Measurements from ENCODE around the gene OR1G1.
"Not testable (repeated sequence)": the region's sequence is repeated elsewhere in the genome, so short reads cannot be mapped to it uniquely, and the experiment has no call there.

The OR1G1 gene

DNA sequence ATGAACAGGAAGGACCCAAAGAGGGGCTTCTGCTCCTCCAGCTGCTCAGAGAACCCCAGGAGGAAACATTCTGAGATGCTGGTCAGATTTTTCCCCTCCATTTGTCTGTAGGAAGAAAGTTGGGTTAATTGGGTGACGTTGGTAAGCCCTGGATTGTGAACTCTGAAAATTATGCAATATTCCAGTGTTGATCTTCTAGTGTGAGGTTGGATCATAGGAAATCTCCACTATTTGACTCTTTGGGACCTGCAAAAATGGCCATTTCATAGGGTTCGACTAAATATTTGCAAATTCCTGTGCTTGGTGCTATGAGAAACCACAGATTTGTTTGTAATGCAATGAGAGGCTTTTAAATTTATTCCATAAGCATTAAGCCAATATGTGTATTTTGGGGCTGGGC is at the start of gene OR1G1:
Gene OR1G1, minus strand, starts transcription at position 101 of the 400 bp plus-strand sequence. Its CDS starts 0 bp downstream, at position 101.
- in situ Hi-C loops (cut with MboI; ENCODE audit: low sequenced_read_pairs): no loop called here

DNA sequence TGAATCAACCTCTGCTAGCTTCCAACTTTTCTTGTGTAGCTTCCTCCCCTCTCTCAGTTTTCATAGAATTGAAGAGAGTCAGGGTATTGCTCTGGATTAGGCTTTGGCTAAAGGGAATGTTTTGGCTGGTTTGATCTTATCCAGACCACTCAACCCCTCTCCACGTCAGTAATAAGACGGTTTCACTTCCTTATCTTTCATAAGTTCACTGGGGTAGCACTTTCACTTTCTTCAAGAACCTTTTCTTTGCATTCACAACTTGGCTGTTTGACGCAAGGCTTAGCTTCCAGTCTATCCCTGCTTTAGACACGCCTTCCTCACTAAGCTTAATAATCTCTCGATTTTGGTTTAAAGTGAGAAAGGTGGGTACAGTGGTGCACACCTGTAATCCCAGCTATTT is 40.2 kb upstream of the OR1G1 start:
- in situ Hi-C loops (cut with MboI; ENCODE audit: low sequenced_read_pairs): no loop called here

DNA sequence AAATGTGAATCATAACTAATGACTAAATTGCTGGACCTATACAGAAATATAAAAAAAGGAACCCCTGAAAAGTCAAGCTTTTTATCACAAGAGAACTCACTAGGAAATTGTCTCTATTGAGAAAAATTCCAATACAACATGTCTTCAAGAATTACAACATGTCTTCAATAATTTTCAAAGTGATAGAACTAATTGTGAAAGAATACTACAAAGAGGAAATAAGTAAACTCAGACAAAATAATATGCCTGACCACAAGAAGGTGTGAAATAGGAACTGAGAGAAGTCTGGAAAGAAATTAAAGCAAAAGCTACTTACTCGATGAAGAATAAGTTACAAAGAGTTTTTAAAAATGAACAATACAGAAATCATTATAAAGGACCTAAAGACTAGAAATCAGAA is 29.9 kb upstream of the OR1G1 start:
- in situ Hi-C loops (cut with MboI; ENCODE audit: low sequenced_read_pairs): no loop called here

DNA sequence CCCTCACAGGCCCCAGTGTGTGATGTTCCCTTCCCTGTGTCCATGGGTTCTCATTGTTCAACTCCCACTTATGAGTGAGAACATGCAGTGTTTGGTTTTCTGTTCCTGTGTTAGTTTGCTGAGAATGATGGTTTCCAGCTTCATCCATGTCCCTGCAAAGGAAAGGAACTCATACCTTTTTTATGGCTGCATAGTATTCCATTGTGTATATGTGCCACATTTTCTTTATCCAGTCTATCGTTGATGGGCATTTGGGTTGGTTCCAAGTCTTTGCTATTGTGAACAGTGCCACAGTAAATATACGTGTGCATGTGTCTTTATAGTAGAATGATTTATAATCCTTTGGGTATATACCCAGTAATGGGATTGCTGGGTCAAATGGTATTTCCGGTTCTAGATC is 10.1 kb upstream of the OR1G1 start:
- in situ Hi-C loops (cut with MboI; ENCODE audit: low sequenced_read_pairs): not testable (repeated sequence)

DNA sequence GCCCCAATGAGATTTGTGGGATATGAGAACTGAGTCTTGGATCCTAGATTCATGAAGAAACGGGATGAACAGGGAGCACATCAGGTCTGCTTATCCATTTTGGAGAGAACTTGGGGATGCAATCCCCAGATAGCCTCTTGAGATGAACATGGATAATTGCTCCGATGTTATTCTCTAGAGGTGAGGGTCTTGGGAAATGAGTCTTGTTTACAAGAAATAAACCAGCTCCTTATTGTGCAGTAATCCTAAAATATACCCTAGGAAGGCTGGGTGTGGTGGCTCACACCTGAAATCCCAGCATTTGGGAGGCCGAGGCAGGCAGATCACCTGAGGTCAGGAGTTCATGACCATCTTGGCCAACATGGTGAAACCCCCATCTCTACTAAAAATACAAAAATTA is 23.0 kb downstream of the OR1G1 start, which contains the start of gene OR1D2:
Gene OR1D2, minus strand, starts transcription at position 101 of the 400 bp plus-strand sequence. CDS start 11,426 bp downstream, outside the sequence.
- in situ Hi-C loops (cut with MboI; ENCODE audit: low sequenced_read_pairs): no loop called here

All from hTERT RPE-1 (cell line).